HEK293T (cell line): Measurements from ENCODE around the gene CFAP410.

Experiments used
- BHLHE40 ChIP-seq: fragments of 450-650 bp; IDR thresholded peaks from 2 replicates; pipeline ENCODE4 v1.6.1; 2016; ENCODE audit warnings: mild to moderate bottlenecking, moderate library complexity, borderline replicate concordance
- CTBP1 ChIP-seq: fragments of 450-650 bp; IDR thresholded peaks from 2 replicates; pipeline ENCODE4 v1.6.1; 2016; ENCODE audit warnings: borderline replicate concordance
- ELF4 ChIP-seq: fragments of 450-650 bp; IDR thresholded peaks from 2 replicates; pipeline ENCODE4 v1.6.1; 2017; ENCODE audit warnings: antibody characterized with exemption
- FOXA1 ChIP-seq: fragments of 450-650 bp; IDR thresholded peaks from 2 replicates; pipeline ENCODE4 v1.6.1; 2016; ENCODE audit warnings: mild to moderate bottlenecking
- FOXK2 ChIP-seq: fragments of 450-650 bp; IDR thresholded peaks from 2 replicates; pipeline ENCODE4 v1.6.1; 2016; ENCODE audit warnings: mild to moderate bottlenecking
- FOXM1 ChIP-seq: fragments of 450-650 bp; IDR thresholded peaks from 2 replicates; pipeline ENCODE4 v1.6.1; 2017; ENCODE audit warnings: mild to moderate bottlenecking, borderline replicate concordance
- HDGF ChIP-seq: fragments of 450-650 bp; IDR thresholded peaks from 2 replicates; pipeline ENCODE4 v1.6.1; 2017; ENCODE audit warnings: antibody characterized with exemption, borderline replicate concordance
- L3MBTL2 ChIP-seq: fragments of 450-650 bp; conservative IDR thresholded peaks from 2 replicates; pipeline ENCODE4 v1.6.1; 2016; ENCODE audit warnings: mild to moderate bottlenecking
- LEF1 ChIP-seq: fragments of 450-650 bp; IDR thresholded peaks from 2 replicates; pipeline ENCODE4 v1.6.1; 2017; ENCODE audit warnings: mild to moderate bottlenecking, borderline replicate concordance
- NFRKB ChIP-seq: fragments of 450-650 bp; IDR thresholded peaks from 2 replicates; pipeline ENCODE4 v1.6.1; 2016; ENCODE audit warnings: mild to moderate bottlenecking, moderate library complexity
- SP1 ChIP-seq: fragments of 450-650 bp; IDR thresholded peaks from 2 replicates; pipeline ENCODE4 v1.6.1; 2017
- SUZ12 ChIP-seq: fragments of 450-650 bp; IDR thresholded peaks from 2 replicates; pipeline ENCODE4 v1.6.1; 2016; ENCODE audit warnings: mild to moderate bottlenecking
- TARDBP ChIP-seq: fragments of 450-650 bp; IDR thresholded peaks from 2 replicates; pipeline ENCODE4 v1.6.1; 2016
- ZNF384 ChIP-seq: fragments of 450-650 bp; IDR thresholded peaks from 2 replicates; pipeline ENCODE4 v1.6.1; 2016

GRCh38 chr21:44322621-44323325 lies 16.4 kb downstream of the CFAP410 start:
- TF ChIP-seq NFRKB, result no peak
- no peak for TF ChIP-seq BHLHE40
- TF ChIP-seq L3MBTL2, result no peak
- TF ChIP-seq ELF4, result no peak
- TF ChIP-seq FOXA1, result no peak
- no peak for TF ChIP-seq SP1
- TF ChIP-seq LEF1, result no peak
- no peak for TF ChIP-seq SUZ12
- no peak for TF ChIP-seq FOXM1
- no peak for TF ChIP-seq HDGF
- no peak for TF ChIP-seq ZNF384
- TF ChIP-seq FOXK2, result no peak
- no peak for TF ChIP-seq TARDBP
- TF ChIP-seq CTBP1, result no peak
